Measurements from ENCODE around the gene SPACDR. TPM values are rescaled to one million over a fixed set of nuclear protein-coding genes. Genes with fewer than 3 reads are reported as not detected.

SPACDR gene
- total and polyA plus RNA-seq, 9 of the 15 experiments (the other 6 are each of a cell fraction or from before 2014, with no cell fraction given) = 0.07 to 0.55 (median 0.14) TPM; not detected in 1

DNA sequence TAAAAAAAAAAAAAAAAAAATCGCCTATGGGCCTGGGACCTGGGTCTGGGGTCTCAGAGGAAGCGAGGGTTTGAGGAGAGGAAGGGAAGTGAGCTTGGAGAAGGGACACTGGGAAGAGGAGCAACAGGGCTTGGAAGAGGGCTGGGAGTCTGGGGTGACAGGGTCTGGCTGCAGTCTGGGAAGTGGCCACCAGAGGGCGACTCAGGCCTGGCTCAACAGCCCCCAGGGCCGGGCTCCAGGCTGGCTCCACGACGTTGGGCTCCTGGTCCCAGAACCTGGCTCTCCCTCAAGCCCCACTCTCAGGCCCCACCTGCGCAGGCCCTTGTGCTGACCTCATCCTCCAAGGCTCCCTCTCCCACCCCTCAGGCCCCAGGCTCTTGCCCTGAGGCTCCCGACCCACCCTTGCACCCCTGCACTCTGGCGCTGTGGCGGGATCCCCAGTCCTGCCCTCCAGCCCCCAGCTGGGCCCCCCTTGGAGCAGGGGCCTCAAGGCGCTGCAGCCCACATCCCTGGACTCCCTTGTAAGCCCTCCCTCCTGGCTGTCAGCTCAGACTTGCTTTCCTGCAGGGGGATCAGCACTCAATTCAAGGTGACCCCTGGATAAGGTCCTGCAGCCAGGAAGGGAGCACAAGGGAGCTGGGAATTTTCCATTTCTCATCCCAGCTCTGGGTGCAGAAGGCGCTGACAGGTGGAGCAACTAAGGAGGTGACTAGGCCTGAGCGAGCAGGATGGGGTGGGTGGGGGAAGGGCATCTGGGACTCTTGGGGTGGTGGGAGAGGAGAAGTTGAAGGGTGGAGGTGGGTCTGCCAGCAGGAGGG is 5.4 kb upstream of the SPACDR start (continued):
- TF ChIP-seq, protein P1, sequence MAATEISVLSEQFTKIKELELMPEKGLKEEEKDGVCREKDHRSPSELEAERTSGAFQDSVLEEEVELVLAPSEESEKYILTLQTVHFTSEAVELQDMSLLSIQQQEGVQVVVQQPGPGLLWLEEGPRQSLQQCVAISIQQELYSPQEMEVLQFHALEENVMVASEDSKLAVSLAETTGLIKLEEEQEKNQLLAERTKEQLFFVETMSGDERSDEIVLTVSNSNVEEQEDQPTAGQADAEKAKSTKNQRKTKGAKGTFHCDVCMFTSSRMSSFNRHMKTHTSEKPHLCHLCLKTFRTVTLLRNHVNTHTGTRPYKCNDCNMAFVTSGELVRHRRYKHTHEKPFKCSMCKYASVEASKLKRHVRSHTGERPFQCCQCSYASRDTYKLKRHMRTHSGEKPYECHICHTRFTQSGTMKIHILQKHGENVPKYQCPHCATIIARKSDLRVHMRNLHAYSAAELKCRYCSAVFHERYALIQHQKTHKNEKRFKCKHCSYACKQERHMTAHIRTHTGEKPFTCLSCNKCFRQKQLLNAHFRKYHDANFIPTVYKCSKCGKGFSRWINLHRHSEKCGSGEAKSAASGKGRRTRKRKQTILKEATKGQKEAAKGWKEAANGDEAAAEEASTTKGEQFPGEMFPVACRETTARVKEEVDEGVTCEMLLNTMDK (IDR thresholded peaks at IDR 0.05; ENCODE audit: borderline replicate concordance, insufficient read depth, low read depth, low read length, poor library complexity, severe bottlenecking) = peak; percentile 61
- TF ChIP-seq, protein P2, sequence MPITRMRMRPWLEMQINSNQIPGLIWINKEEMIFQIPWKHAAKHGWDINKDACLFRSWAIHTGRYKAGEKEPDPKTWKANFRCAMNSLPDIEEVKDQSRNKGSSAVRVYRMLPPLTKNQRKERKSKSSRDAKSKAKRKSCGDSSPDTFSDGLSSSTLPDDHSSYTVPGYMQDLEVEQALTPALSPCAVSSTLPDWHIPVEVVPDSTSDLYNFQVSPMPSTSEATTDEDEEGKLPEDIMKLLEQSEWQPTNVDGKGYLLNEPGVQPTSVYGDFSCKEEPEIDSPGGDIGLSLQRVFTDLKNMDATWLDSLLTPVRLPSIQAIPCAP (CRISPR knock-in tag; IDR thresholded peaks at IDR 0.05; ENCODE audit: borderline replicate concordance) = 0 out of 2 replicates have a peak, but pooled peaks have one; percentile 4
- TF ChIP-seq ZNF830 (CRISPR knock-in tag; IDR thresholded peaks at IDR 0.05) = no peak
- TF ChIP-seq, protein P3, sequence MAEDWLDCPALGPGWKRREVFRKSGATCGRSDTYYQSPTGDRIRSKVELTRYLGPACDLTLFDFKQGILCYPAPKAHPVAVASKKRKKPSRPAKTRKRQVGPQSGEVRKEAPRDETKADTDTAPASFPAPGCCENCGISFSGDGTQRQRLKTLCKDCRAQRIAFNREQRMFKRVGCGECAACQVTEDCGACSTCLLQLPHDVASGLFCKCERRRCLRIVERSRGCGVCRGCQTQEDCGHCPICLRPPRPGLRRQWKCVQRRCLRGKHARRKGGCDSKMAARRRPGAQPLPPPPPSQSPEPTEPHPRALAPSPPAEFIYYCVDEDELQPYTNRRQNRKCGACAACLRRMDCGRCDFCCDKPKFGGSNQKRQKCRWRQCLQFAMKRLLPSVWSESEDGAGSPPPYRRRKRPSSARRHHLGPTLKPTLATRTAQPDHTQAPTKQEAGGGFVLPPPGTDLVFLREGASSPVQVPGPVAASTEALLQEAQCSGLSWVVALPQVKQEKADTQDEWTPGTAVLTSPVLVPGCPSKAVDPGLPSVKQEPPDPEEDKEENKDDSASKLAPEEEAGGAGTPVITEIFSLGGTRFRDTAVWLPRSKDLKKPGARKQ (CRISPR knock-in tag; IDR thresholded peaks at IDR 0.05) = no peak
- no peak for TF ChIP-seq TARDBP (IDR thresholded peaks at IDR 0.05)
- TF ChIP-seq NR2C1 (IDR thresholded peaks at IDR 0.05) = no peak
- TF ChIP-seq NR2C1 (tag; IDR thresholded peaks at IDR 0.05) = no peak
- peak; percentile 72 for TF ChIP-seq RBFOX2 (IDR thresholded peaks at IDR 0.05; ENCODE audit: low read depth, low read length)
- peak; percentile 54 for TF ChIP-seq RBM22 (IDR thresholded peaks at IDR 0.05; ENCODE audit: low read depth, low read length, poor library complexity, severe bottlenecking)
- TF ChIP-seq, protein P4, sequence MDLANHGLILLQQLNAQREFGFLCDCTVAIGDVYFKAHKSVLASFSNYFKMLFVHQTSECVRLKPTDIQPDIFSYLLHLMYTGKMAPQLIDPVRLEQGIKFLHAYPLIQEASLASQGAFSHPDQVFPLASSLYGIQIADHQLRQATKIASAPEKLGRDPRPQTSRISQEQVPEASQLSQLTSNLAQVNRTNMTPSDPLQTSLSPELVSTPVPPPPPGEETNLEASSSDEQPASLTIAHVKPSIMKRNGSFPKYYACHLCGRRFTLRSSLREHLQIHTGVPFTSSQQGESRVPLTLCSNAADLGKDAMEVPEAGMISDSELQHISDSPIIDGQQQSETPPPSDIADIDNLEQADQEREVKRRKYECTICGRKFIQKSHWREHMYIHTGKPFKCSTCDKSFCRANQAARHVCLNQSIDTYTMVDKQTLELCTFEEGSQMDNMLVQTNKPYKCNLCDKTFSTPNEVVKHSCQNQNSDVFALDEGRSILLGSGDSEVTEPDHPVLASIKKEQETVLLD (IDR thresholded peaks at IDR 0.05) = no peak
- TF ChIP-seq HMGN3 (IDR thresholded peaks at IDR 0.05; ENCODE audit: borderline replicate concordance, extremely low read depth, insufficient read length, low read depth, low read length) = peak; percentile 52
- 0 out of 4 replicates have a peak, but pooled peaks of 1 of the 2 experiments have one; percentile 32 for TF ChIP-seq RCOR1 (IDR thresholded peaks at IDR 0.05; ENCODE audit: borderline replicate concordance in 1 of 2, low read depth in 2 of 2, low read length in 2 of 2)
- TF ChIP-seq CHD2 (IDR thresholded peaks at IDR 0.05; ENCODE audit: low read depth, low read length) = no peak
- TF ChIP-seq, protein P5, sequence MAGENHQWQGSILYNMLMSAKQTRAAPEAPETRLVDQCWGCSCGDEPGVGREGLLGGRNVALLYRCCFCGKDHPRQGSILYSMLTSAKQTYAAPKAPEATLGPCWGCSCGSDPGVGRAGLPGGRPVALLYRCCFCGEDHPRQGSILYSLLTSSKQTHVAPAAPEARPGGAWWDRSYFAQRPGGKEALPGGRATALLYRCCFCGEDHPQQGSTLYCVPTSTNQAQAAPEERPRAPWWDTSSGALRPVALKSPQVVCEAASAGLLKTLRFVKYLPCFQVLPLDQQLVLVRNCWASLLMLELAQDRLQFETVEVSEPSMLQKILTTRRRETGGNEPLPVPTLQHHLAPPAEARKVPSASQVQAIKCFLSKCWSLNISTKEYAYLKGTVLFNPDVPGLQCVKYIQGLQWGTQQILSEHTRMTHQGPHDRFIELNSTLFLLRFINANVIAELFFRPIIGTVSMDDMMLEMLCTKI (IDR thresholded peaks at IDR 0.05; ENCODE audit: partially characterized antibody) = no peak

Data from K562 (cell line).